GM12878 (cell line): ENCODE measurements around the gene RBMS3. TPM values are rescaled to one million over a fixed set of nuclear protein-coding genes. Genes with fewer than 3 reads are reported as not detected.
A peak's percentile ranks its signal among the peaks of the same experiment; 100 is the strongest.

ENCODE experiments used
- ATAC-seq: fragments of 200-7000 bp; cut with Tn5 transposase; 3 replicates; pipeline ENCODE4 v1.9.1; 2020; ENCODE audit warnings: mild to moderate bottlenecking, moderate library complexity
- BruUV-seq: library from RNA; stranded (reverse); fragments of 400-500 nt; replicated peaks from 2 replicates; lab custom pipeline; 2021; lab: Mats Ljungman, UMichigan
- CTCF ChIA-PET: fragments of 300-600 bp; sonication (Branson Sonifier 250); formaldehyde crosslinking; extraction: SDS; loops from one replicate; lab custom pipeline; 2021; ENCODE audit warnings: inconsistent platforms; lab: Yijun Ruan, JAX
- POLR2A ChIA-PET: fragments of 350-600 bp; formaldehyde crosslinking; extraction: SDS; loops from one replicate; lab custom pipeline; 2021; ENCODE audit warnings: inconsistent platforms; lab: Charles Lee
- RAD21 ChIA-PET: fragments of 300-600 bp; sonication (Branson Sonifier 250); formaldehyde crosslinking; loops from one replicate; lab custom pipeline; 2023; ENCODE audit warnings: antibody characterized with exemption; ENCODE audit not compliant: unreplicated experiment; lab: Charles Lee
- SMC1A ChIA-PET: fragments of 300-600 bp; sonication (Branson Sonifier 250); formaldehyde crosslinking; loops from one replicate; lab custom pipeline; 2023; ENCODE audit not compliant: unreplicated experiment, uncharacterized antibody; lab: Charles Lee
- DNase-seq: peaks from one replicate; pipeline ENCODE4 v3.0.0-alpha.2; 2011; ENCODE audit warnings: low read depth, low spot score
- FAIRE-seq: peaks from 3 replicates; lab custom pipeline; 2011; peaks lifted over from hg19 to GRCh38; lab: Jason Lieb, UNC
- H2AFZ ChIP-seq: 2 replicates; pipeline ENCODE4 v1.6.0; 2011; ENCODE audit warnings: low read depth, low read length, control low read depth; ENCODE audit not compliant: control insufficient read depth
- H3K27ac ChIP-seq: 2 replicates; pipeline ENCODE4 v1.5.1; 2011; ENCODE audit warnings: control low read depth; ENCODE audit not compliant: control insufficient read depth, insufficient read depth
- H3K27me3 ChIP-seq, 2 experiments: replicated peaks in 1 of 2; 2 replicates each; pipeline versions ENCODE4 v1.6.0 to v1.6.1; 2011; ENCODE audit warnings: low read length in 1 of 2; ENCODE audit not compliant: control insufficient read depth in 2 of 2, insufficient read depth in 2 of 2
- H3K36me3 ChIP-seq, 2 experiments: 2 replicates each; pipeline ENCODE4 v1.5.1; 2011; ENCODE audit warnings: low read length in 1 of 2; ENCODE audit not compliant: control insufficient read depth in 2 of 2, insufficient read depth in 2 of 2
- H3K4me1 ChIP-seq: 2 replicates; pipeline ENCODE4 v1.6.1; 2011; ENCODE audit warnings: mild to moderate bottlenecking, low read length, moderate library complexity, mixed read lengths; ENCODE audit not compliant: control insufficient read depth, insufficient read depth
- H3K4me2 ChIP-seq: 2 replicates; pipeline ENCODE4 v1.6.0; 2011; ENCODE audit warnings: control low read depth; ENCODE audit not compliant: control insufficient read depth, insufficient read depth
- H3K4me3 ChIP-seq: fragments of 200-600 bp; sonication (generic); 2 replicates; pipeline ENCODE4 v1.5.1; 2016
- H3K79me2 ChIP-seq: 2 replicates; pipeline ENCODE4 v1.6.0; 2011; ENCODE audit warnings: low read length; ENCODE audit not compliant: control insufficient read depth, insufficient read depth
- H3K9ac ChIP-seq: 2 replicates; pipeline ENCODE4 v1.8.0; 2011; ENCODE audit warnings: low read length, control low read depth, mixed read lengths; ENCODE audit not compliant: control insufficient read depth, insufficient read depth
- H3K9me3 ChIP-seq: replicated peaks from 3 replicates; pipeline ENCODE4 v1.5.1; 2011; ENCODE audit warnings: mild to moderate bottlenecking, low read length; ENCODE audit not compliant: control insufficient read depth, insufficient read depth
- H4K20me1 ChIP-seq: 2 replicates; pipeline ENCODE4 v1.6.0; 2011; ENCODE audit not compliant: control insufficient read depth, insufficient read depth
- ATF7 ChIP-seq: fragments of 450-650 bp; IDR thresholded peaks from 2 replicates; pipeline ENCODE4 v1.6.1; 2016; ENCODE audit warnings: low read depth, mild to moderate bottlenecking
- CBFB ChIP-seq: IDR thresholded peaks from 2 replicates; pipeline ENCODE4 v1.6.1; 2016; ENCODE audit warnings: antibody characterized with exemption, low read depth
- CREB1 ChIP-seq: IDR thresholded peaks from 2 replicates; pipeline ENCODE4 v1.6.1; 2012; ENCODE audit warnings: low read depth, mild to moderate bottlenecking, inconsistent platforms
- ESRRA ChIP-seq: IDR thresholded peaks from 2 replicates; pipeline ENCODE4 v1.6.1; 2012; ENCODE audit warnings: mild to moderate bottlenecking, low read length, improper control_type of control experiment
- HDGF ChIP-seq: fragments of 450-650 bp; IDR thresholded peaks from 2 replicates; pipeline ENCODE4 v1.6.1; 2016; ENCODE audit warnings: antibody characterized with exemption
- MYB ChIP-seq: fragments of 150-350 bp; IDR thresholded peaks from 2 replicates; pipeline ENCODE4 v1.6.1; 2014; ENCODE audit warnings: mild to moderate bottlenecking, low read depth, low read length, borderline replicate concordance
- NFYB ChIP-seq: IDR thresholded peaks from 2 replicates; pipeline ENCODE4 v1.6.1; 2011; ENCODE audit warnings: low read depth, mild to moderate bottlenecking, low read length, improper control_type of control experiment, moderate library complexity; ENCODE audit not compliant: insufficient read depth
- PAX8 ChIP-seq: fragments of 450-650 bp; IDR thresholded peaks from 2 replicates; pipeline ENCODE4 v1.6.1; 2017; ENCODE audit warnings: mild to moderate bottlenecking, moderate library complexity
- RCOR1 ChIP-seq: conservative IDR thresholded peaks from 2 replicates; pipeline ENCODE4 v1.6.1; 2012; ENCODE audit warnings: low read depth, low read length, improper control_type of control experiment
- SREBF1 ChIP-seq: IDR thresholded peaks from 2 replicates; pipeline ENCODE4 v1.6.1; 2012; ENCODE audit warnings: mild to moderate bottlenecking, low read length
- ZNF207 ChIP-seq: fragments of 450-650 bp; IDR thresholded peaks from 2 replicates; pipeline ENCODE4 v1.6.1; 2014; ENCODE audit warnings: antibody characterized with exemption, mild to moderate bottlenecking, borderline replicate concordance
- ZZZ3 ChIP-seq: IDR thresholded peaks from 2 replicates; pipeline ENCODE4 v1.6.1; 2011; ENCODE audit warnings: low read depth; ENCODE audit not compliant: control insufficient read depth, insufficient read length
- WGBS: methylation state at CpG from one replicate; pipeline ENCODE4 v1.1.6; 2016; ENCODE audit warnings: low lambda C conversion rate; ENCODE audit not compliant: insufficient replicate concordance, insufficient coverage; ENCODE audit errors: missing lambda C conversion rate; 5-methylcytosine and 5-hydroxymethylcytosine counted together
- in situ Hi-C: fragments of 300-500 bp; cut with MboI; formaldehyde crosslinking; loops from 9 replicates; pipeline ENCODE4 v1.14.3; 2018; ENCODE audit warnings: mixed read lengths
- intact Hi-C: fragments of 100-400 bp; cut with micrococcal nuclease; formaldehyde crosslinking; loops from one replicate; pipeline ENCODE4 v1.14.2; 2022; ENCODE audit not compliant: unreplicated experiment
- polyA plus RNA-seq, 11 experiments: library from polyadenylated mRNA; depleted of rRNA in 4 of 11; unstranded in 6 of 11; stranded (reverse) in 5 of 11; fragments of >200 nt; fragmentation: Nextera tagmentation in 4 of 11; fragmentation: Illumina TruSeq in 1 of 11; extraction: Ambion mirVana in 4 of 11; extraction: Trizol in 1 of 11; gene quantifications; 1 replicate in 1 of 11; 2 replicates in 10 of 11; pipeline versions ENCODE4 v1.2.1 to v1.2.3, GENCODE V29; 2011 to 2016; ENCODE audit warnings: inconsistent platforms in 2 of 11, missing spikeins in 2 of 11, low read depth in 1 of 11
- total RNA-seq, 4 experiments: library from RNA; depleted of rRNA in 3 of 4; stranded (reverse); fragments of >200 nt in 3 of 4; fragmentation: Illumina TruSeq in 1 of 4; extraction: Trizol in 1 of 4; gene quantifications; 2 replicates each; pipeline versions ENCODE4 v1.2.1 to v1.2.3, GENCODE V29; 2013 to 2021
- TF ChIP-seq, protein P1 (sequence below): fragments of 450-650 bp; IDR thresholded peaks from 2 replicates; pipeline ENCODE4 v1.6.1; 2017; ENCODE audit warnings: antibody characterized with exemption, mild to moderate bottlenecking, moderate library complexity
- TF ChIP-seq, protein P2 (sequence below): fragments of 450-650 bp; IDR thresholded peaks from 2 replicates; pipeline ENCODE4 v1.6.1; 2016; ENCODE audit warnings: mild to moderate bottlenecking

The RBMS3 gene
- total and polyA plus RNA-seq, 10 of the 15 experiments (the other 5 are each of a cell fraction or from before 2014, with no cell fraction given): 0.79 to 4.7 (median 3.1) TPM

DNA sequence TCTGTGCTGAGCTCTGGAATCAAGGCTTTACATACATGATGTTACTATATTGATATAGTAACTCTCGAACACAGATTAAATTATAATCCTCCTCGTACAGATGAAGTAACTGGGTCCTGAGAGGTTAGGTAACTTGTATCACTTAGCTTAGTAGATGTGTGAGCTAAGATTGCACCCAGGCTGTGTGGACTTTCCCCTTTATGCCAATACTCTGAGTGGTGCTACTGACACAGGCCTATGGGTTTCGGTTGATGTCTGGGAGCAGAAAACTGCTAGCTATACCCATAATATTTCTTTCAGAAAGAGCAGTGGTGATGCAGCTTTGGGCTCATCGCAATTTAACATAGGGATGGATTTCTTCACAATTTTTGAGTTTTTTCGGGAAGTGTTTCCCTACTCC, 259.7 kb downstream of the RBMS3 start:
- BruUV-seq: no TSS peak
- POLR2A ChIA-PET: no interaction called here
- Histone ChIP-seq H4K20me1 (no peaks in the 10 kb centered on the region), H3K36me3 (no peaks in the 10 kb centered on the region)
- TF ChIP-seq NFYB (no peak), ATF7 (no peak), ESRRA (no peak), CBFB (no peak), CREB1 (no peak), RCOR1 (no peak), MYB (no peak), SREBF1 (no peak), ZZZ3 (no peak), PAX8 (no peak), ZNF207 (no peak), HDGF (no peak)
- TF ChIP-seq, protein P1, sequence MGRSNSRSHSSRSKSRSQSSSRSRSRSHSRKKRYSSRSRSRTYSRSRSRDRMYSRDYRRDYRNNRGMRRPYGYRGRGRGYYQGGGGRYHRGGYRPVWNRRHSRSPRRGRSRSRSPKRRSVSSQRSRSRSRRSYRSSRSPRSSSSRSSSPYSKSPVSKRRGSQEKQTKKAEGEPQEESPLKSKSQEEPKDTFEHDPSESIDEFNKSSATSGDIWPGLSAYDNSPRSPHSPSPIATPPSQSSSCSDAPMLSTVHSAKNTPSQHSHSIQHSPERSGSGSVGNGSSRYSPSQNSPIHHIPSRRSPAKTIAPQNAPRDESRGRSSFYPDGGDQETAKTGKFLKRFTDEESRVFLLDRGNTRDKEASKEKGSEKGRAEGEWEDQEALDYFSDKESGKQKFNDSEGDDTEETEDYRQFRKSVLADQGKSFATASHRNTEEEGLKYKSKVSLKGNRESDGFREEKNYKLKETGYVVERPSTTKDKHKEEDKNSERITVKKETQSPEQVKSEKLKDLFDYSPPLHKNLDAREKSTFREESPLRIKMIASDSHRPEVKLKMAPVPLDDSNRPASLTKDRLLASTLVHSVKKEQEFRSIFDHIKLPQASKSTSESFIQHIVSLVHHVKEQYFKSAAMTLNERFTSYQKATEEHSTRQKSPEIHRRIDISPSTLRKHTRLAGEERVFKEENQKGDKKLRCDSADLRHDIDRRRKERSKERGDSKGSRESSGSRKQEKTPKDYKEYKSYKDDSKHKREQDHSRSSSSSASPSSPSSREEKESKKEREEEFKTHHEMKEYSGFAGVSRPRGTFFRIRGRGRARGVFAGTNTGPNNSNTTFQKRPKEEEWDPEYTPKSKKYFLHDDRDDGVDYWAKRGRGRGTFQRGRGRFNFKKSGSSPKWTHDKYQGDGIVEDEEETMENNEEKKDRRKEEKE: no peak
- TF ChIP-seq, protein P2, sequence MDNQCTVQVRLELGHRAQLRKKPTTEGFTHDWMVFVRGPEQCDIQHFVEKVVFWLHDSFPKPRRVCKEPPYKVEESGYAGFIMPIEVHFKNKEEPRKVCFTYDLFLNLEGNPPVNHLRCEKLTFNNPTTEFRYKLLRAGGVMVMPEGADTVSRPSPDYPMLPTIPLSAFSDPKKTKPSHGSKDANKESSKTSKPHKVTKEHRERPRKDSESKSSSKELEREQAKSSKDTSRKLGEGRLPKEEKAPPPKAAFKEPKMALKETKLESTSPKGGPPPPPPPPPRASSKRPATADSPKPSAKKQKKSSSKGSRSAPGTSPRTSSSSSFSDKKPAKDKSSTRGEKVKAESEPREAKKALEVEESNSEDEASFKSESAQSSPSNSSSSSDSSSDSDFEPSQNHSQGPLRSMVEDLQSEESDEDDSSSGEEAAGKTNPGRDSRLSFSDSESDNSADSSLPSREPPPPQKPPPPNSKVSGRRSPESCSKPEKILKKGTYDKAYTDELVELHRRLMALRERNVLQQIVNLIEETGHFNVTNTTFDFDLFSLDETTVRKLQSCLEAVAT: no peak
- TF ChIP-seq, all 136 proteins: peak for 0
- FAIRE-seq: no peak
- WGBS: 64% methylated on average over 5 of the region's 5 CpGs
- H3K27me3 ChIP-seq: no peaks in the 10 kb centered on the region
- H3K79me2 ChIP-seq: no peaks in the 10 kb centered on the region
- peak; percentile 59; the same call in 2 of the 3 replicates for ATAC-seq
- no peak for DNase-seq
- no peaks in the 10 kb centered on the region for H3K4me1 ChIP-seq
- ChIA-PET SMC1A (interaction anchor here (1.0 to 1.7 kb wide), 3 partner anchors 9 to 18 kb away, joined by 3 to 5 read pairs (median 5); no protein-coding TSS in a partner anchor), CTCF (interaction anchor here (1.2 kb wide), 1 partner anchor 12 kb away, joined by 5 read pairs; no protein-coding TSS in a partner anchor), RAD21 (interaction anchor here (0.7 kb wide), 1 partner anchor 62 kb away, joined by 3 read pairs; no protein-coding TSS in a partner anchor)
- H3K4me3 ChIP-seq: no peak overlapping the region
- in situ Hi-C loops: no loop called here
- no peak overlapping the region for H3K4me2 ChIP-seq
- H3K9me3 ChIP-seq: no peaks in the 10 kb centered on the region
- H3K27ac ChIP-seq: no peak overlapping the region
- H3K9ac ChIP-seq: no peak overlapping the region
- H2AFZ ChIP-seq: no peak overlapping the region
- intact Hi-C loops: no loop called here
